T-cell (primary cell): ENCODE results near the gene MIS12. TPM values are rescaled to one million over a fixed set of nuclear protein-coding genes. Genes with fewer than 3 reads are reported as not detected.

ENCODE experiments used
- ATAC-seq, 4 experiments: fragments of 200-7000 bp in 3 of 4; fragments of 150-1000 bp in 1 of 4; cut with Tn5 transposase; replicated peaks in 1 of 4; 1 replicate in 3 of 4; 2 replicates in 1 of 4; pipeline ENCODE4 v1.10.0; 2021; ENCODE audit warnings: moderate library complexity in 3 of 4, mild to moderate bottlenecking in 2 of 4, moderate number of reproducible peaks in 1 of 4
- CTCF ChIA-PET, 2 donors: fragments of 300-600 bp; sonication (Branson Sonifier 250); formaldehyde crosslinking; loops; one replicate each; lab custom pipeline; 2022; ENCODE audit warnings: antibody characterized with exemption in 2 of 2; lab: Charles Lee
- POLR2A ChIA-PET, 2 donors: fragments of 300-600 bp; sonication (Branson Sonifier 250); formaldehyde crosslinking; loops; one replicate each; lab custom pipeline; 2022; ENCODE audit warnings: antibody characterized with exemption in 2 of 2; lab: Charles Lee
- DNase-seq, 35 experiments: peaks; one replicate each; pipeline versions ENCODE4 v3.0.0 to v3.0.0-alpha.2; 2013 to 2023
- H3K27ac ChIP-seq: one replicate; pipeline ENCODE4 v1.5.1; 2013; ENCODE audit warnings: low read length
- H3K27me3 ChIP-seq, 2 experiments: replicated peaks in 1 of 2; 1 replicate in 1 of 2; 2 replicates in 1 of 2; pipeline versions ENCODE4 v1.6.1 to v1.7.0; 2013; ENCODE audit warnings: low read length in 1 of 2, mixed read lengths in 1 of 2; ENCODE audit not compliant: control insufficient read depth in 2 of 2, insufficient read depth in 2 of 2; ENCODE audit errors: extremely low read depth in 1 of 2
- H3K36me3 ChIP-seq, 2 donors: 1 replicate in 1 of 2; 2 replicates in 1 of 2; pipeline versions ENCODE4 v1.6.1 to v1.7.0; 2013; ENCODE audit warnings: low read length in 1 of 2; ENCODE audit not compliant: control insufficient read depth in 2 of 2, insufficient read depth in 1 of 2; ENCODE audit errors: extremely low read depth in 1 of 2
- H3K4me1 ChIP-seq, 2 experiments: 1 replicate in 1 of 2; 2 replicates in 1 of 2; pipeline versions ENCODE4 v1.6.1 to v1.7.0; 2013; ENCODE audit warnings: low read length in 2 of 2, mixed read lengths in 1 of 2; ENCODE audit not compliant: insufficient read depth in 2 of 2, control insufficient read depth in 1 of 2; ENCODE audit errors: extremely low read depth in 1 of 2
- H3K4me3 ChIP-seq, 2 donors: 1 replicate in 1 of 2; 2 replicates in 1 of 2; pipeline versions ENCODE4 v1.5.1 to v1.7.0; 2013; ENCODE audit warnings: mild to moderate bottlenecking in 2 of 2, low read length in 1 of 2, moderate library complexity in 1 of 2; ENCODE audit not compliant: control insufficient read depth in 1 of 2; ENCODE audit errors: extremely low read depth in 1 of 2
- H3K9me3 ChIP-seq: 2 replicates; pipeline ENCODE4 v1.7.0; 2013
- H3K27ac Mint-ChIP-seq, 2 donors: one replicate each; pipeline ENCODE4 v1.8.0; 2020 to 2021; ENCODE audit warnings: mild to moderate bottlenecking in 2 of 2, mixed read lengths in 2 of 2
- H3K27me3 Mint-ChIP-seq, 2 donors: one replicate each; pipeline ENCODE4 v1.8.0; 2021 to 2022; ENCODE audit warnings: mixed read lengths in 2 of 2
- H3K36me3 Mint-ChIP-seq: one replicate; pipeline ENCODE4 v1.8.0; 2021; ENCODE audit warnings: mixed read lengths
- H3K4me1 Mint-ChIP-seq, 3 donors: one replicate each; pipeline ENCODE4 v1.8.0; 2020 to 2022; ENCODE audit warnings: mixed read lengths in 3 of 3, mild to moderate bottlenecking in 1 of 3
- H3K4me3 Mint-ChIP-seq, 3 donors: one replicate each; pipeline ENCODE4 v1.8.0; 2020 to 2022; ENCODE audit warnings: mild to moderate bottlenecking in 3 of 3, mixed read lengths in 3 of 3, moderate library complexity in 3 of 3
- H3K9me3 Mint-ChIP-seq, 3 donors: one replicate each; pipeline ENCODE4 v1.8.0; 2020 to 2022; ENCODE audit warnings: mixed read lengths in 3 of 3
- WGBS: methylation state at CpG from one replicate; pipeline ENCODE4 v1.1.5; 2013; ENCODE audit warnings: missing lambda C conversion rate; ENCODE audit not compliant: insufficient coverage; 5-methylcytosine and 5-hydroxymethylcytosine counted together
- total RNA-seq, 35 experiments: library from RNA in 6 of 35; stranded (reverse) in 6 of 35; fragments of 120-200 nt in 1 of 35; gene quantifications; one replicate each; pipeline versions ENCODE4 v1.2.1 to v1.2.4 and lab custom pipeline; 2013 to 2026

MIS12 gene
- total RNA-seq, 5 donors from 2014 or later (not counting 1 experiment from before 2014, with no cell fraction given) = 18.0 to 35.9 (median 33.8) TPM

DNA sequence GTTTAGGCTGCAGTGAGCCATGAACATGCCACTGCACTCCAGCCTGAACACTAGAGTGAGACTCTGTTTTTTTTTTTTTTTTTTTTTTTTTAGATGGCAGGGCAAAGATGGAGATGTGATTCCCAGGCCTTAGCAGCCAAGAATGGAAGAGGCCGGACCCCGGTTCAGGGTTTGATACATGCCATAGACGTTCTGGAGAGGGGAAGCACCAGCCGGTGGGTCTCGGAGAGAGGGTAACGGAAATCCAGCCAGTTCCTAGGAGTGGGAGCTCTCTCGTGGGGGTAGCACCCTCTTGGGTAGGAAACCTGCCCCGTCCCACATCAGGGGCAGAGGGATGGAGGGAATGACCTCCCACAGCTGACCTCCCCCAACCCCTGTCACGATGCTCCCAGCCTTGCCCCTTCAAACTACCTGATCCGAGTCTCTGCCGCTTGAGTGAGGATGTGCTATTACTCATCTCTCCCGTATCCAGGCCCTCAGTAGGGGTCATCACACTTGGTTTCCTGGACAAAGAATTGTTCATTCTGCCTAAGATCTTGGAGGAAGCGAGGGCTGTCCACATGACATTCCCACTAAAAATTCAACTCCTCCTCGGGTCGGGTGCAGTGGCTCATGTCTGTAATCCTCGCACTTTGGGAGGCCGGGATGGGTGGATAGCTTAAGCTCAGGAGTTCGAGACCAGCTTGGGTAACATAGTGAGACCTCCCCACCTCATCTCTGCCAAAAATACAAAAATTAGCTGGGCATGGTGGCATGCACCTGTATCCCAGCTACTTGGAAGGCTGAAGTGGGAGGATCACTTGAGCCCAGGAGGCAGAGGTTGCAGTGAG, 47.3 kb downstream of the MIS12 start:
- 94% methylated on average over 7 of the region's 18 CpGs for WGBS
- no peaks in the 10 kb centered on the region for H3K9me3 Mint-ChIP-seq
- ATAC-seq (no peak), DNase-seq (no peak)
- H3K36me3 Mint-ChIP-seq = peaks cover 65% of the 10 kb centered on the region
- no peaks in the 10 kb centered on the region for H3K27me3 Mint-ChIP-seq
- CTCF ChIA-PET = interaction anchor here in 1 of 2 donors (0.6 kb wide), 1 partner anchor 18 kb away, joined by 3 read pairs; no protein-coding TSS in a partner anchor
- H3K27me3 ChIP-seq = no peaks in the 10 kb centered on the region
- no peak overlapping the region for H3K27ac ChIP-seq
- H3K9me3 ChIP-seq = no peaks in the 10 kb centered on the region
- H3K4me3 Mint-ChIP-seq = no peak overlapping the region
- H3K27ac Mint-ChIP-seq = peak overlapping the region in 1 of 2 donors; percentile 66
- no peaks in the 10 kb centered on the region for H3K4me1 ChIP-seq
- H3K4me1 Mint-ChIP-seq = no peaks in the 10 kb centered on the region
- peaks cover 37 to 82% of the 10 kb centered on the region in 2 donors for H3K36me3 ChIP-seq
- POLR2A ChIA-PET = interaction anchor here in 1 of 2 donors (0.6 kb wide), 1 partner anchor 120 kb away, joined by 5 read pairs; no protein-coding TSS in a partner anchor
- H3K4me3 ChIP-seq = no peak overlapping the region

DNA sequence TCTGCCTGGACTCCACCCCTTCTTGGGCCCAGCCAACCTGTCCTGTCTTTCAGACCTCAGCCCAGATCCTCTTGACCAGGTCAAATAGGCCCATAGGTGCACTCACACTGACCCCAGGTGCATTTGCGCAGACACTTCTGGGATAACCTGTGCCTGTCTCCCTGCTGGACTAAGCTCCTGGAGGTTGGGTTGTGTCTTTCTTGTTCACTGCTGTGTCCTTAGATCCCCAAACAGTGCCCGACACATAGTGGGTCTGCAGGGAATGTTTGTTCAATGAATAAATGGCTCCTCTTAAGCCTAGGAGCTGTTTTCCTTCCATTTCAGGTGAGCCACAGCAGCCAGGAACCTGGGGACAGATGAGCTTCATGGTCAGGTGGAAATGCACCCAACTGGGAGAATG, 49.1 kb downstream of the MIS12 start:
- H3K36me3 ChIP-seq = peaks cover 48 to 88% of the 10 kb centered on the region in 2 donors
- ATAC-seq (no peak), DNase-seq (no peak)
- no peaks in the 10 kb centered on the region for H3K4me1 ChIP-seq
- CTCF ChIA-PET = no interaction called here
- H3K9me3 ChIP-seq = no peaks in the 10 kb centered on the region
- Mint-ChIP-seq H3K27ac (no peak overlapping the region), H3K27me3 (no peaks in the 10 kb centered on the region), H3K4me1 (no peaks in the 10 kb centered on the region), H3K4me3 (no peak overlapping the region), H3K9me3 (no peaks in the 10 kb centered on the region), H3K36me3 (peaks cover 64% of the 10 kb centered on the region)
- H3K4me3 ChIP-seq = no peak overlapping the region
- no peaks in the 10 kb centered on the region for H3K27me3 ChIP-seq
- H3K27ac ChIP-seq = no peak overlapping the region
- 94% methylated on average over 2 of the region's 2 CpGs for WGBS
- POLR2A ChIA-PET = interaction anchor here in 1 of 2 donors (0.7 kb wide), 1 partner anchor 31 kb away, joined by 5 read pairs; no protein-coding TSS in a partner anchor

DNA sequence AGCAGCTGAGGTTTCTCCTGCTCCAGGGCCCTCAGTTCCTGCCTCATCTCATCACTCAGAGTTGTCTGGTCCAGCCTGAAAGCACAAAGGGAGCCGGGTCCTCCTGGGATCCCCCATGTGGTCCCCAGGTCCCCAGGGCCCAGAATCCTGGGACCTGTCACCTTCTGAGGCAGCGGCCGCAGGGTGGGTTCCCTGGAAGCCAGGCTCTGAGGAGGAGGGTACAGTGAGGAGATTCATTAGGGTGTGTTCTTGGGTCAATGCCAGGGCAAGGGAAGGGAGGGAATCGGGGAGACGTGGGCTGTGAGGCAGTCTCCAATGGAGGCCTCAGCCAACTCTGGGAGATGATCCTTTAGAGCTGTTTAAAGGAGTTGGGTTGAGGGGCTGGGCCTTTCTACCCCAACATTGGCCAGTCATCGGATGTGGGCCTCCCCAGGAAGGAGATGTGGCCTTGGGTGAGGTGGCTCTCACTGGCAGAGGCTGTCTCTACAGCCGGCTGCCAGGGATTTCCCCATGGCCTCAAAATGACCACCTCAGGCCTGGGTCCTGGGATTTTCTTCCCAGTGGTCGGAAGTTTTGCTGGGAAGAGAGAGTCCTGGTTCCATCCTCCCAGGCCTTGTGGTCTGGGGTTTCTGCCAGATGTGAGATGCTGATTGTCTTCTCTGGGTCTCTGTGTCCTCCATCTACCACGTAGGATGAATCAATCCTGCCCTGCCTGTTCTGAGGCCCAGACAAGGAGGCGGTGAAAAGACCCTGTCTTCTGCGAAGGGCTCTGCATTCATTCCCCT, 50.7 kb downstream of the MIS12 start:
- H3K4me3 Mint-ChIP-seq = no peak overlapping the region
- peaks cover 62% of the 10 kb centered on the region for H3K36me3 Mint-ChIP-seq
- no peaks in the 10 kb centered on the region for H3K27me3 Mint-ChIP-seq
- ChIA-PET CTCF (no interaction called here), POLR2A (no interaction called here)
- Histone ChIP-seq H3K27me3 (no peaks in the 10 kb centered on the region), H3K4me1 (no peaks in the 10 kb centered on the region), H3K36me3 (peaks cover 57 to 90% of the 10 kb centered on the region in 2 donors), H3K27ac (no peak overlapping the region), H3K9me3 (no peaks in the 10 kb centered on the region), H3K4me3 (no peak overlapping the region)
- no peaks in the 10 kb centered on the region for H3K4me1 Mint-ChIP-seq
- 100% methylated on average over 8 of the region's 11 CpGs for WGBS
- no peak for DNase-seq
- H3K9me3 Mint-ChIP-seq = no peaks in the 10 kb centered on the region
- no peak overlapping the region for H3K27ac Mint-ChIP-seq
- no peak for ATAC-seq

DNA sequence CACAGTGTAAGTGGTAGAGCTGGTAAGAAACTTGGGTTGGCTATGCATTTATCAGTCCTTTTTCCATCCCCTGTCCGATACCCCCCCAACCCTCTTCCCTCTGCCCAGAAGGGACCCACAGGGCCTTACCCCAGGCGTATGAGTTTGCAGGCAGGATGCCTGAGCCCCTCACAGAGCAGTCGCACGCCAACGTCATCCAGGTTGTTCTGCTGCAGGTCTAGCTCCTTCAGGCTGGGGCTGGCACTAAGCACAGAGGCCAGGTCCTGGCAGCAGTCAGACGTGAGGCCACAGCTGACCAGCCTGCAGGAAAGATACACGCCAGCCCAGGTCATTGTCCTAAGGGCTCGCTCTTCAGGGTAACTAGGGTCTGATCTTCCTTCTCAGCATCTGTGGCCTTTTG, 52.9 kb downstream of the MIS12 start:
- Mint-ChIP-seq H3K4me1 (no peaks in the 10 kb centered on the region), H3K36me3 (peaks cover 62% of the 10 kb centered on the region), H3K27ac (no peak overlapping the region), H3K9me3 (no peaks in the 10 kb centered on the region), H3K27me3 (no peaks in the 10 kb centered on the region), H3K4me3 (no peak overlapping the region)
- Histone ChIP-seq H3K36me3 (peaks cover 48 to 87% of the 10 kb centered on the region in 2 donors), H3K4me1 (no peaks in the 10 kb centered on the region), H3K27ac (no peak overlapping the region), H3K9me3 (no peaks in the 10 kb centered on the region), H3K4me3 (no peak overlapping the region), H3K27me3 (no peaks in the 10 kb centered on the region)
- ChIA-PET POLR2A (interaction anchor here in 1 of 2 donors (0.6 kb wide), 1 partner anchor 149 kb away, joined by 4 read pairs; no protein-coding TSS in a partner anchor), CTCF (interaction anchor here in 1 of 2 donors (0.5 kb wide), 1 partner anchor 1712 kb away, joined by 4 read pairs; no protein-coding TSS in a partner anchor)
- ATAC-seq (no peak), DNase-seq (no peak)
- WGBS = 93% methylated on average over 8 of the region's 8 CpGs

DNA sequence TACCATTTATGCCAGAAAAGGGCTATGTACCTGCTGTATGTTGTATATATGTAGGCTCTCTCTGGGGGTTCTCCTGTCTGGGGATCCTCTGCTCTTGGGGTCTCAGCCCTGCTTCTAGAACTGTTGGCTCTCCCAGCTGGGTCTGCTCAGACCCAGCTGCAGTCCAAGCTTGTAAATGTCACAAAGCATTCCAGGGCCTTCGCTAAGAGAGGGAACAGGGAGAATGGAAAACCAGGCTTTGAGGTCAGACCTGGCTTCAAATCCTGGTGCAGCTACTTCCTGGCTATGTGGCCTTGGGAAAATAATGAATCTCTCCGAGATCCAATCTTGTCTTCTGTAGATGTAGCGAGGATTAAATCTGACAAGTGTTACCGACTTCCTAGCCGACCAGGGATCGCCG, 54.0 kb downstream of the MIS12 start:
- Histone ChIP-seq H3K27me3 (no peaks in the 10 kb centered on the region), H3K27ac (no peak overlapping the region), H3K9me3 (no peaks in the 10 kb centered on the region), H3K4me3 (no peak overlapping the region), H3K4me1 (no peaks in the 10 kb centered on the region), H3K36me3 (peaks cover 45 to 90% of the 10 kb centered on the region in 2 donors)
- DNase-seq (no peak), ATAC-seq (no peak)
- no peak overlapping the region for H3K4me3 Mint-ChIP-seq
- 100% methylated on average over 3 of the region's 7 CpGs for WGBS
- H3K4me1 Mint-ChIP-seq = peaks cover 0 to 4% (median 0%) of the 10 kb centered on the region in 3 donors
- CTCF ChIA-PET = no interaction called here
- no peaks in the 10 kb centered on the region for H3K27me3 Mint-ChIP-seq
- peaks cover 61% of the 10 kb centered on the region for H3K36me3 Mint-ChIP-seq
- POLR2A ChIA-PET = no interaction called here
- H3K9me3 Mint-ChIP-seq = no peaks in the 10 kb centered on the region
- H3K27ac Mint-ChIP-seq = no peak overlapping the region
